NT2/D1 (cell line): Measurements from ENCODE around the gene SRPX.
A peak's percentile ranks its signal among the peaks of the same experiment; 100 is the strongest.

ENCODE experiments used
- DNase-seq: peaks from one replicate; pipeline ENCODE4 v3.0.0-alpha.2; 2011; ENCODE audit warnings: low read depth, low spot score
- H3K27me3 ChIP-seq: 2 replicates; pipeline ENCODE4 v1.6.0; 2011; ENCODE audit warnings: mild to moderate bottlenecking; ENCODE audit not compliant: insufficient read length, insufficient read depth
- H3K36me3 ChIP-seq: 2 replicates; pipeline ENCODE4 v1.6.1; 2011; ENCODE audit warnings: mild to moderate bottlenecking, low read length, mixed read lengths; ENCODE audit not compliant: insufficient read depth, insufficient read length
- H3K4me1 ChIP-seq: 2 replicates; pipeline ENCODE4 v1.5.1; 2011; ENCODE audit not compliant: insufficient read depth, insufficient read length
- H3K4me3 ChIP-seq: 2 replicates; pipeline ENCODE4 v1.5.1; 2011; ENCODE audit warnings: low read depth; ENCODE audit not compliant: insufficient read length
- H3K9ac ChIP-seq: 2 replicates; pipeline ENCODE4 v1.6.0; 2011; ENCODE audit warnings: low read depth; ENCODE audit not compliant: insufficient read length
- H3K9me3 ChIP-seq: 2 replicates; pipeline ENCODE4 v1.5.1; 2011; ENCODE audit warnings: mild to moderate bottlenecking, low read length; ENCODE audit not compliant: insufficient read depth
- SUZ12 ChIP-seq: IDR thresholded peaks from 2 replicates; pipeline ENCODE4 v1.6.1; 2011; ENCODE audit not compliant: insufficient read length, insufficient read depth; ENCODE audit errors: extremely low read depth
- YY1 ChIP-seq: IDR thresholded peaks from 2 replicates; pipeline ENCODE4 v1.6.1; 2011; ENCODE audit not compliant: insufficient read length, insufficient read depth
- ZNF274 ChIP-seq: IDR thresholded peaks from 2 replicates; pipeline ENCODE4 v1.6.1; 2011; ENCODE audit warnings: mild to moderate bottlenecking, low read depth, low read length

The SRPX gene

GRCh38 chrX:38220024-38220414 lies 652 bp downstream of the SRPX start:
- no peak for DNase-seq
- Histone ChIP-seq H3K4me3 (peak overlapping the region; percentile 54), H3K9me3 (no peaks in the 10 kb centered on the region)

GRCh38 chrX:38216642-38217041 lies 4.0 kb downstream of the SRPX start:
- Histone ChIP-seq H3K4me1 (peaks cover 3% of the 10 kb centered on the region), H3K9ac (no peak overlapping the region), H3K9me3 (0 out of 2 replicates have a peak, but pooled peaks cover 12% of the 10 kb centered on the region), H3K36me3 (no peaks in the 10 kb centered on the region), H3K27me3 (peaks cover 12% of the 10 kb centered on the region), H3K4me3 (no peak overlapping the region)
- DNase-seq: no peak
- TF ChIP-seq ZNF274: no peak
- no peak for TF ChIP-seq YY1
- no peak for TF ChIP-seq SUZ12

More at GRCh38 chrX:38220024-38220414, 652 bp downstream of the SRPX start:
- TF ChIP-seq SUZ12 (no peak), YY1 (no peak), ZNF274 (no peak)
- H3K36me3 ChIP-seq: no peaks in the 10 kb centered on the region
- H3K9ac ChIP-seq: peak overlapping the region; percentile 66
- no peaks in the 10 kb centered on the region for H3K4me1 ChIP-seq
- peaks cover 21% of the 10 kb centered on the region for H3K27me3 ChIP-seq

- Histone ChIP-seq H3K9me3 (0 out of 2 replicates have a peak, but pooled peaks cover 12% of the 10 kb centered on the region), H3K27me3 (no peaks in the 10 kb centered on the region), H3K36me3 (no peaks in the 10 kb centered on the region), H3K4me3 (no peak overlapping the region), H3K4me1 (peaks cover 3% of the 10 kb centered on the region), H3K9ac (no peak overlapping the region)
- DNase-seq: no peak
- TF ChIP-seq ZNF274: no peak
- no peak for TF ChIP-seq SUZ12
- no peak for TF ChIP-seq YY1
Observed at GRCh38 chrX:38214551-38215531, 5.8 kb downstream of the SRPX start.

- H3K4me1 ChIP-seq: peaks cover 3% of the 10 kb centered on the region
- no peaks in the 10 kb centered on the region for H3K36me3 ChIP-seq
- DNase-seq: no peak
- no peaks in the 10 kb centered on the region for H3K27me3 ChIP-seq
- H3K9me3 ChIP-seq: 0 out of 2 replicates have a peak, but pooled peaks cover 12% of the 10 kb centered on the region
- TF ChIP-seq ZNF274: no peak
- no peak for TF ChIP-seq SUZ12
- no peak for TF ChIP-seq YY1
- no peak overlapping the region for H3K9ac ChIP-seq
- no peak overlapping the region for H3K4me3 ChIP-seq
Observed at GRCh38 chrX:38214044-38214443, 6.6 kb downstream of the SRPX start.

- Histone ChIP-seq H3K4me1 (peaks cover 3% of the 10 kb centered on the region), H3K4me3 (no peak overlapping the region), H3K36me3 (no peaks in the 10 kb centered on the region), H3K27me3 (no peaks in the 10 kb centered on the region), H3K9ac (no peak overlapping the region), H3K9me3 (0 out of 2 replicates have a peak, but pooled peaks cover 12% of the 10 kb centered on the region)
- no peak for DNase-seq
- TF ChIP-seq ZNF274 (no peak), YY1 (no peak), SUZ12 (no peak)
Observed at GRCh38 chrX:38211891-38212635, 8.6 kb downstream of the SRPX start.

- TF ChIP-seq ZNF274: no peak
- no peak for TF ChIP-seq SUZ12
- TF ChIP-seq YY1: no peak
- H3K36me3 ChIP-seq: no peaks in the 10 kb centered on the region
- no peak for DNase-seq
- H3K9ac ChIP-seq: no peak overlapping the region
- H3K4me3 ChIP-seq: no peak overlapping the region
- no peaks in the 10 kb centered on the region for H3K9me3 ChIP-seq
- no peaks in the 10 kb centered on the region for H3K27me3 ChIP-seq
- no peaks in the 10 kb centered on the region for H3K4me1 ChIP-seq
Observed at GRCh38 chrX:38206542-38206941, 14.1 kb downstream of the SRPX start.

GRCh38 chrX:38206036-38206435 lies 14.6 kb downstream of the SRPX start:
- H3K9ac ChIP-seq: no peak overlapping the region
- H3K4me3 ChIP-seq: no peak overlapping the region
- no peaks in the 10 kb centered on the region for H3K27me3 ChIP-seq
- TF ChIP-seq SUZ12 (no peak), ZNF274 (no peak), YY1 (no peak)
- no peaks in the 10 kb centered on the region for H3K4me1 ChIP-seq
- H3K9me3 ChIP-seq: no peaks in the 10 kb centered on the region
- no peaks in the 10 kb centered on the region for H3K36me3 ChIP-seq
- DNase-seq: no peak
